Spinal cord (tissue), 10 donors: ENCODE results near the gene SMC3. TPM values are rescaled to one million over a fixed set of nuclear protein-coding genes. Genes with fewer than 3 reads are reported as not detected.
"Not testable (repeated sequence)": the region's sequence is repeated elsewhere in the genome, so short reads cannot be mapped to it uniquely, and the experiment has no call there.

Experiments
- DNase-seq, 6 donors: peaks; one replicate each; pipeline versions ENCODE4 v3.0.0 to v3.0.0-alpha.2; 2013 to 2015; ENCODE audit warnings: low spot score in 6 of 6, low read depth in 4 of 6
- H3K27ac ChIP-seq: one replicate; pipeline ENCODE4 v1.5.1; 2013; ENCODE audit warnings: low read depth, low read length, control low read depth
- H3K27me3 ChIP-seq: one replicate; pipeline ENCODE4 v1.6.1; 2013; ENCODE audit warnings: low read length; ENCODE audit not compliant: control insufficient read depth, insufficient read depth
- H3K36me3 ChIP-seq: one replicate; pipeline ENCODE4 v1.6.1; 2013; ENCODE audit warnings: low read length; ENCODE audit not compliant: control insufficient read depth, insufficient read depth
- H3K4me1 ChIP-seq: one replicate; pipeline ENCODE4 v1.6.1; 2013; ENCODE audit warnings: low read length; ENCODE audit not compliant: control insufficient read depth, insufficient read depth
- H3K4me3 ChIP-seq: one replicate; pipeline ENCODE4 v1.5.1; 2013; ENCODE audit warnings: low read depth, low read length, control low read depth
- H3K9me3 ChIP-seq: one replicate; pipeline ENCODE4 v1.6.1; 2013; ENCODE audit warnings: low read length; ENCODE audit not compliant: control insufficient read depth, insufficient read depth
- WGBS: methylation state at CpG from one replicate; pipeline ENCODE4 v1.1.5; 2013; ENCODE audit warnings: missing lambda C conversion rate; ENCODE audit not compliant: insufficient coverage; 5-methylcytosine and 5-hydroxymethylcytosine counted together
- polyA plus RNA-seq, 2 donors: library from polyadenylated mRNA; unstranded; fragments of 120-200 nt; gene quantifications; one replicate each; pipeline ENCODE4 v1.2.1, GENCODE V29; 2013; ENCODE audit not compliant: insufficient read length in 2 of 2
- total RNA-seq, 2 donors: library from RNA; depleted of rRNA in 1 of 2; stranded (reverse); fragments of 120-200 nt in 1 of 2; fragments of >200 nt in 1 of 2; gene quantifications; one replicate each; pipeline versions ENCODE4 v1.2.3 to v1.2.4, GENCODE V29; 2013 to 2014
- donor health status: healthy.

Gene SMC3
- total and polyA plus RNA-seq, 4 donors, result 41.5 to 70.0 (median 49.6) TPM

DNA sequence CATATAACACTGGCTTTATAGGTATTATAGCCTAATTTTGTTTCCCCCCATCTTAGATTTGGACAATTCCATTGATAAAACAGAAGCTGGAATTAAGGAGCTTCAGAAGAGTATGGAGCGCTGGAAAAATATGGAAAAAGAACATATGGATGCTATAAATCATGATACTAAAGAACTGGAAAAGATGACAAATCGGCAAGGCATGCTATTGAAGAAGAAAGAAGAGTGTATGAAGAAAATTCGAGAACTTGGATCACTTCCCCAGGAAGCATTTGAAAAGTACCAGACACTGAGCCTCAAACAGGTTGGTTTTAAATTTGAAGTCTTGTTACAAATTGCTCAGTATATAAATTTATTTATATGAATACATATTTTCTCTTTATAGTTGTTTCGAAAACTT lies 34.1 kb downstream of the SMC3 start:
- WGBS, result 83% methylated on average over 1 of the region's 4 CpGs

GRCh38 chr10:110608087-110608486 lies 40.6 kb downstream of the SMC3 start:
- Histone ChIP-seq H3K36me3 (peaks cover 6% of the 10 kb centered on the region), H3K27me3 (no peaks in the 10 kb centered on the region), H3K4me1 (no peaks in the 10 kb centered on the region), H3K27ac (no peak overlapping the region), H3K9me3 (no peaks in the 10 kb centered on the region), H3K4me3 (no peak overlapping the region)
- no peak for DNase-seq
- WGBS, result 100% methylated on average over 2 of the region's 6 CpGs

More for the DNA sequence above, 34.1 kb downstream of the SMC3 start:
- no peaks in the 10 kb centered on the region for H3K4me1 ChIP-seq
- peaks cover 18% of the 10 kb centered on the region for H3K36me3 ChIP-seq
- no peak for DNase-seq
- H3K27ac ChIP-seq, result no peak overlapping the region
- H3K4me3 ChIP-seq, result no peak overlapping the region
- H3K9me3 ChIP-seq, result no peaks in the 10 kb centered on the region
- H3K27me3 ChIP-seq, result no peaks in the 10 kb centered on the region

- Histone ChIP-seq H3K36me3 (peaks cover 3% of the 10 kb centered on the region), H3K27me3 (no peaks in the 10 kb centered on the region), H3K4me3 (no peak overlapping the region), H3K9me3 (no peaks in the 10 kb centered on the region), H3K27ac (no peak overlapping the region), H3K4me1 (no peaks in the 10 kb centered on the region)
- DNase-seq, result peak in 2 of 6 donors; percentile 55 to 66
- 23% methylated on average over 1 of the region's 2 CpGs for WGBS
Measured at GRCh38 chr10:110609605-110610004, 42.1 kb downstream of the SMC3 start.

DNA sequence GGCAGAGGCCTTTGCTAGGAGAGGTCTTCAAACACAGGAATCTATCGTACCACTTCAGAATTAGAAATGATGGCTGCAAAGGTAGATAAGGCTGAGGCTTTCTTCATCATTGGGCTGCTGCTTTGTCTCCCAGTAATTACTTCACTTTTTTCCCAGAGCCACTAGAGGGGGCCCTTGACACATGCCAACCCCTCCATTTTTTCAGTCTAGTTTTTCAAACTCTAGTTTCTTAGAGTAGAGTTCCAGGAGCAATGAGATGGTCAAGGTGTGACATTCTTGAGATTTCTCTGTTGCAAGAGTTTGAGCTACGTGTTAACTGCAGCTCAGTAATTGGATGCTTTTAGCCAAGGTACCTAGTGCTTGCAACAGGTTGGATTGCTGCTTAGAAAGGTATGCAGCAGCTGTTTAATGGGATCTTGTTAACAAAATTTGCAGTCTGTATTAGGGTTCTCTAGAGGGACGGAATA lies 42.8 kb downstream of the SMC3 start:
- Histone ChIP-seq H3K27ac (no peak overlapping the region), H3K9me3 (no peaks in the 10 kb centered on the region), H3K27me3 (no peaks in the 10 kb centered on the region), H3K4me3 (no peak overlapping the region), H3K4me1 (no peaks in the 10 kb centered on the region), H3K36me3 (peaks cover 3% of the 10 kb centered on the region)
- peak in 5 of 6 donors; percentile 56 to 95 (median 72) for DNase-seq
- WGBS, result 35% methylated on average over 2 of the region's 3 CpGs

GRCh38 chr10:110610781-110611180 lies 43.3 kb downstream of the SMC3 start:
- not testable (repeated sequence) for H3K9me3 ChIP-seq, H3K27ac ChIP-seq, H3K36me3 ChIP-seq, H3K4me3 ChIP-seq, DNase-seq, H3K4me1 ChIP-seq, H3K27me3 ChIP-seq
- 92% methylated on average over 3 of the region's 3 CpGs for WGBS

DNA sequence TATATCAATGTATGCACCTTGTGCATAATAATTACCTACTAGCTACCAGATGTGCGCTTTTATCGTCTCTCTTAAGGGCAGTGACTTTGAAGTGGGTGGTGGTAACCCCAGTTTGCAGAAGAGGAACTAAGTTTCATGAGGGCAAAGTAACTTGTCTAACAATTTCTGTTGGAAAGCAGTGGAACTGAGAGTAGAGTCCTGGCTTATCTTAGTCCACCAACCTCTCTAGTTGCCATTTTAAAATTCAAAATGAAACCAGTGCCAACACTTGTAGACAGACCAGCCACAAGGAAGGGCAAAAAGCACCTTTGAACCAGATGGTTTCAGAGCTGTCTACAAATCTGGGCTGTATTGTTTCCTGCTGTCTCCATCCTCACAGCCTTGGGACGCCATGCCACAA lies 44.6 kb downstream of the SMC3 start:
- no peak overlapping the region for H3K27ac ChIP-seq
- WGBS, result 83% methylated on average over 1 of the region's 3 CpGs
- no peak for DNase-seq
- no peaks in the 10 kb centered on the region for H3K27me3 ChIP-seq
- H3K36me3 ChIP-seq, result no peaks in the 10 kb centered on the region
- H3K9me3 ChIP-seq, result no peaks in the 10 kb centered on the region
- H3K4me3 ChIP-seq, result no peak overlapping the region
- no peaks in the 10 kb centered on the region for H3K4me1 ChIP-seq

GRCh38 chr10:110612629-110613028 lies 45.1 kb downstream of the SMC3 start:
- H3K27ac ChIP-seq, result no peak overlapping the region
- DNase-seq, result no peak
- no peaks in the 10 kb centered on the region for H3K27me3 ChIP-seq
- 93% methylated on average over 4 of the region's 4 CpGs for WGBS
- no peaks in the 10 kb centered on the region for H3K36me3 ChIP-seq
- no peak overlapping the region for H3K4me3 ChIP-seq
- no peaks in the 10 kb centered on the region for H3K4me1 ChIP-seq
- no peaks in the 10 kb centered on the region for H3K9me3 ChIP-seq

GRCh38 chr10:110613341-110613995 lies 46.0 kb downstream of the SMC3 start:
- no peaks in the 10 kb centered on the region for H3K36me3 ChIP-seq
- no peak for DNase-seq
- 92% methylated on average over 2 of the region's 8 CpGs for WGBS
- H3K27ac ChIP-seq, result no peak overlapping the region
- H3K9me3 ChIP-seq, result no peaks in the 10 kb centered on the region
- H3K4me1 ChIP-seq, result no peaks in the 10 kb centered on the region
- no peak overlapping the region for H3K4me3 ChIP-seq
- no peaks in the 10 kb centered on the region for H3K27me3 ChIP-seq

- H3K36me3 ChIP-seq, result no peaks in the 10 kb centered on the region
- no peak overlapping the region for H3K27ac ChIP-seq
- WGBS, result 100% methylated on average over 1 of the region's 9 CpGs
- H3K9me3 ChIP-seq, result no peaks in the 10 kb centered on the region
- H3K4me3 ChIP-seq, result no peak overlapping the region
- H3K27me3 ChIP-seq, result no peaks in the 10 kb centered on the region
- no peaks in the 10 kb centered on the region for H3K4me1 ChIP-seq
- DNase-seq, result no peak
Measured at GRCh38 chr10:110613996-110614495, 46.6 kb downstream of the SMC3 start.

GRCh38 chr10:110615057-110615747 lies 47.7 kb downstream of the SMC3 start:
- Histone ChIP-seq H3K27me3 (no peaks in the 10 kb centered on the region), H3K36me3 (no peaks in the 10 kb centered on the region), H3K4me3 (no peak overlapping the region), H3K27ac (no peak overlapping the region), H3K4me1 (peaks cover 4% of the 10 kb centered on the region), H3K9me3 (no peaks in the 10 kb centered on the region)
- no CpG with 5 or more reads among the region's 2 CpGs for WGBS
- DNase-seq, result no peak
